Fibroblast of mammary gland (primary cell): ENCODE measurements around the gene NINL.

Experiments used
- DNase-seq: peaks from one replicate; pipeline ENCODE4 v3.0.0-alpha.2; 2010; ENCODE audit warnings: low read depth
- H3K4me3 ChIP-seq: 2 replicates; pipeline ENCODE4 v1.5.1; 2011; ENCODE audit warnings: low read depth, mild to moderate bottlenecking, low read length, moderate library complexity; ENCODE audit not compliant: control insufficient read depth
- TF ChIP-seq, protein P1 (sequence below): conservative IDR thresholded peaks from 2 replicates; pipeline ENCODE4 v1.5.1; 2011; ENCODE audit warnings: low read depth, low read length, inconsistent platforms; ENCODE audit not compliant: control insufficient read depth, insufficient read depth

The NINL gene

DNA sequence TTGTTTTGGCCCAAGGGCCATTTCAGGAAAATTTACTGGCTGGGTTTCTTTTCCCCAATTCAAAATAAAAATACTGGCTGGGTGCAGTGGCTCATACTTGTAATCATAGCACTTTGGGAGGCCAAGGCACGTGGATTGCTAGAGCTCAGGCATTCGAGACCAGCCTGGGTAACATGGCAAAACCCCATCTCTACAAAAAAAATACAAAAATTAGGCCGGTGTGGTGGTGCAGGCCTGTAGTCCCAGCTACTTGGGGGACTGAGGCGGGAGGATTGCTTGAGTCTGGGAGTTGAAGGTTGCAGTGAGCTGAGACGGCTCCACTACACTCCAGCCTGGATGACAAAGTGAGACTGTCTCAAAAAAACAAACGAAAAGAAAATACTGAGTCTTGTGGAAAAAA lies 60.0 kb downstream of the NINL start:
- H3K4me3 ChIP-seq = no peak overlapping the region
- DNase-seq = no peak
- TF ChIP-seq, protein P1, sequence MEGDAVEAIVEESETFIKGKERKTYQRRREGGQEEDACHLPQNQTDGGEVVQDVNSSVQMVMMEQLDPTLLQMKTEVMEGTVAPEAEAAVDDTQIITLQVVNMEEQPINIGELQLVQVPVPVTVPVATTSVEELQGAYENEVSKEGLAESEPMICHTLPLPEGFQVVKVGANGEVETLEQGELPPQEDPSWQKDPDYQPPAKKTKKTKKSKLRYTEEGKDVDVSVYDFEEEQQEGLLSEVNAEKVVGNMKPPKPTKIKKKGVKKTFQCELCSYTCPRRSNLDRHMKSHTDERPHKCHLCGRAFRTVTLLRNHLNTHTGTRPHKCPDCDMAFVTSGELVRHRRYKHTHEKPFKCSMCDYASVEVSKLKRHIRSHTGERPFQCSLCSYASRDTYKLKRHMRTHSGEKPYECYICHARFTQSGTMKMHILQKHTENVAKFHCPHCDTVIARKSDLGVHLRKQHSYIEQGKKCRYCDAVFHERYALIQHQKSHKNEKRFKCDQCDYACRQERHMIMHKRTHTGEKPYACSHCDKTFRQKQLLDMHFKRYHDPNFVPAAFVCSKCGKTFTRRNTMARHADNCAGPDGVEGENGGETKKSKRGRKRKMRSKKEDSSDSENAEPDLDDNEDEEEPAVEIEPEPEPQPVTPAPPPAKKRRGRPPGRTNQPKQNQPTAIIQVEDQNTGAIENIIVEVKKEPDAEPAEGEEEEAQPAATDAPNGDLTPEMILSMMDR = no peak

DNA sequence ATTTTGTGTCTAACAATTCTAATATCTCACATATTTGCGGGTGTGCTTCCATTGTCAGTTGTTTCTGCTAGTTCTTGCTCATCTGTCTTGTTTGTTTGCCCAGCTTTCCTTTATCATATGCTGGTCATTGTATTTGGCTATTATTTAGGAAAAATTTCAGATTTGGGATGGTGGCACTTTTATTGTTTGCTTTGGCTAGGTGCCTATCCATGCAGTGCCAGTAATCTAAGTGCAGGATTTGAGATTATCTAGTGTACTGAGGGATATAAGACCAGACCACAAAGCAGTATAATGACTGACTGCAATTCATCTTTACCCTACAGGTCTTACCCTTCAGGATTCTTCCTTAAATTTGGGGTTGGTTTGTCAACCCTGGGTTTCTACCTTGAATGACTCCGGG lies 63.9 kb downstream of the NINL start:
- no peak overlapping the region for H3K4me3 ChIP-seq
- TF ChIP-seq, protein P1 = no peak
- no peak for DNase-seq

DNA sequence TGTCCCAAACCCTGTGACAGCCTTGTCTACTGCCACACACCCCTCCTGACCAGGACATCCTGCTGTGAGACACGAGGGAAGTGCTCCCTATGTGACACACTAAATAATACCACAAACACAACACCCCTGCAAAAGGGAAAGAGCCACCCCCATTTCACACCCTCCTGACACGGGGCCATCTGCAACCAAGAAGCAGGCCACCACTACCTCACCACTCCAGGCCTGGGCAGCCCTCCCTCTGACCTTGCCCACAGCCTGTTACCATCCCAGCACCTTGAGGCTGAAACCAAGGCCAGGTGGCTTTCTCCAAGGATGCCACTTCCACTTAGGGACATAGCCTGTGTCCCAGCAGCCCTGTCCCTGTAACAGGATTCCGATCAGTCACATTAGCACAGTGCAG lies 68.2 kb downstream of the NINL start:
- DNase-seq = no peak
- H3K4me3 ChIP-seq = no peak overlapping the region
- TF ChIP-seq, protein P1 = no peak

DNA sequence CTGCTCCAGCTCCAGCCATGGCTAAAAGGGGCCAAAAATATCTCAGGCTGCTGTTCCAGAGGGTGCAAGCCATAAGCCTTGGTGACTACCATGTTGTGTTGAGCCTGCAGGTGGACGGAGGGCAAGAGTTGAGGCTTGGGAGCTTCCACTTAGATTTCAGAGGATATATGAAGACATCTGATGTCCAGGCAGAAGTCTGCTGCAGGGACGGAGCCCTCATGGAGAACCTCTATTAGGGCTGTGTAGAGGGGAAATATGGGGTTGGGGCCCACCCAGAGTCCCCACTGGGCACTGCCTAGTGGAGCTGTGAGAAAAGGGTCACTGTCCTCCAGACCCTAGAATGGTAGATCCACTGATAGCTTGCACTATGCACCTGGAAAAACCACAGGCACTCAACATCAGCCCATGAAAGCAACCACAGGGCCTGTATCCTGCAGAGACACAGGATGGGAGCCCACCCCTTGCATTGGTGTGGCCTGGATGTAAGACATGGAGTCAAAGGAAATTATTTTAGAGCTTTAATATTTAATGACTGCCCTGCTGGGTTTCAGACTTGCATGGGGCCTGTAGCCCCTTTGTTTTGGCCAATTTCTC lies 70.5 kb downstream of the NINL start:
- DNase-seq = no peak
- H3K4me3 ChIP-seq = no peak overlapping the region
- TF ChIP-seq, protein P1 = no peak

DNA sequence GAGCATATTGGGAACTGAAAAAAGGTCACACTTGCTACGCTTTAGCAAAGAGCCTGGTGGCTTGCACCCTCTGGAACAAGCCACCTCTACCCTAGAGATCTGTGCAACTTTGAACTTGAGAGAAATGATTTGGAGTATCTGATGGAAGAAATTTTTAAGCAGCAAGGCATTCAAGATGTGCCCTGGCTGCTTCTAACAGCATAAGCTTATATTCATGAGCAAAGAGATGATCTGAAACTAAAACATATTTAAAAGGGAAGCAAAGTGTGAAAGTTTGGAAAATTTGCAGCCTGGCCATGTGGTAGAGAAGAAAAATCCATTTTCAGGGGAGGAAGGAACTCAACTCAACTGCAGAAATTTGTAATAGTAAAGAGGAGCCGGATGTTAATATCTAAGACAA lies 71.1 kb downstream of the NINL start:
- H3K4me3 ChIP-seq = no peak overlapping the region
- no peak for DNase-seq
- TF ChIP-seq, protein P1 = no peak

DNA sequence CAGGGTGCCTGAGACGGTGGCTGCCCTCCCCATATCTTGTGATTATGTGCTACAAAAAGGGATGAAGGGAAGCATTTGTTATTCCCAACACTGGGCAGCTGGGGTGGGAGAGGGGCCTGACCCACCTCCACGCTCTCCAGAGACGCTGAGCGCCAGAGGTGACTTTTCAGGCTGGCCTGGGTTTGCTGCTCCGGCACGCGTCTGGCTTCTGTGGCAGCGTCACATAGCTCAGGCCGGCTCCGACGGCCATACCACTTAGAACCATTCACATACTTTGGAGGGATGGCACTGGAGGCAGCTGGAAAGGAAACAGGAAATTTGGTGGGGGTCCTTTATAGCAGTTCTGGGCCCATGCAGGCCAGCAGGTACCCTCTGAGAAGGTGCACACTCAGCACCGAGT lies 72.6 kb downstream of the NINL start:
- H3K4me3 ChIP-seq = no peak overlapping the region
- no peak for DNase-seq
- TF ChIP-seq, protein P1 = no peak

DNA sequence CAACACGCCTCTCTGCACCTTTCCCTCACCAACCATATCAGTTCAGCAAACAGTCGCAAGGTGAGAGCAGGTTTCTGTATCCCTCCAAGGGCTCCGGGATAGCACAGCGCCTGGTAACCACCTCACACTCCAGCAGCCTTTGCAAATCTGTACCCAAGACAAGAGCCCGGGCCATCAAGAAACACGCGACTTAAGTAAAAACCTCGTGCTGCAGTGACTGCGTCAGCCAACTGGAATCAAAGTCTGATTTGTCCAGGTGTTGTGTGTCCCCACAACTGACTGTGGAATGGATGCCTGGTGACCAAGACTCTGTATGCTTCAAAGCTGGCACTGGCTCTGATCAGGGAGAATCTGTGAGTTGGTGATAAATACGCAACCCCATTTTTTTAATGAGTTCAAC lies 74.1 kb downstream of the NINL start:
- no peak overlapping the region for H3K4me3 ChIP-seq
- no peak for DNase-seq
- TF ChIP-seq, protein P1 = no peak
